ENCODE results near the gene CYB5R3.

DNA sequence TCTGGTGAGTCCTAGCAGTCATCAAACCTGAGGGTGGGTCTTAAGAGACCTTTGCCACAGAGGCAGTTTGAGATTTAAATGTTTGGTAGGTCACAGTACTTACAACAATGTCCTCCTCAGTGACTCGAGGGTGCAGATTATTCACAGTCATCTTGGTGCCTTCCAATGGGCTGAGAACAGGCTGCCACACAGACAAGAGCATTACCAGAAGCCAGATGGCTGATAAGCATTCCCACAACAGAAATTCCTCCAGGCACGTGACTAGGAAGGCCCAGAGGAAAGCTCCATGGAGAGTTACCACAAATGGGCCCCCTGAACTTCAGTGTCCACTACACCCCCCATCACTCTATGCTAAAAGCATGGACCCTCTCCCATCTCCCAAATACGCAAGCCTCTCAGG is 53.8 kb downstream of the CYB5R3 start:
- TF ChIP-seq, protein P1, sequence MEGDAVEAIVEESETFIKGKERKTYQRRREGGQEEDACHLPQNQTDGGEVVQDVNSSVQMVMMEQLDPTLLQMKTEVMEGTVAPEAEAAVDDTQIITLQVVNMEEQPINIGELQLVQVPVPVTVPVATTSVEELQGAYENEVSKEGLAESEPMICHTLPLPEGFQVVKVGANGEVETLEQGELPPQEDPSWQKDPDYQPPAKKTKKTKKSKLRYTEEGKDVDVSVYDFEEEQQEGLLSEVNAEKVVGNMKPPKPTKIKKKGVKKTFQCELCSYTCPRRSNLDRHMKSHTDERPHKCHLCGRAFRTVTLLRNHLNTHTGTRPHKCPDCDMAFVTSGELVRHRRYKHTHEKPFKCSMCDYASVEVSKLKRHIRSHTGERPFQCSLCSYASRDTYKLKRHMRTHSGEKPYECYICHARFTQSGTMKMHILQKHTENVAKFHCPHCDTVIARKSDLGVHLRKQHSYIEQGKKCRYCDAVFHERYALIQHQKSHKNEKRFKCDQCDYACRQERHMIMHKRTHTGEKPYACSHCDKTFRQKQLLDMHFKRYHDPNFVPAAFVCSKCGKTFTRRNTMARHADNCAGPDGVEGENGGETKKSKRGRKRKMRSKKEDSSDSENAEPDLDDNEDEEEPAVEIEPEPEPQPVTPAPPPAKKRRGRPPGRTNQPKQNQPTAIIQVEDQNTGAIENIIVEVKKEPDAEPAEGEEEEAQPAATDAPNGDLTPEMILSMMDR (IDR thresholded peaks at IDR 0.05), result no peak
- TF ChIP-seq POLR2A (IDR thresholded peaks at IDR 0.05), result no peak
